NCI-H748 (cell line): ENCODE data around the gene USF2.

Experiments used
- DNase-seq: peaks from one replicate; lab custom pipeline; 2025; ENCODE audit not compliant: unreplicated experiment; lab: John Stamatoyannopoulos, UW

Gene USF2

DNA sequence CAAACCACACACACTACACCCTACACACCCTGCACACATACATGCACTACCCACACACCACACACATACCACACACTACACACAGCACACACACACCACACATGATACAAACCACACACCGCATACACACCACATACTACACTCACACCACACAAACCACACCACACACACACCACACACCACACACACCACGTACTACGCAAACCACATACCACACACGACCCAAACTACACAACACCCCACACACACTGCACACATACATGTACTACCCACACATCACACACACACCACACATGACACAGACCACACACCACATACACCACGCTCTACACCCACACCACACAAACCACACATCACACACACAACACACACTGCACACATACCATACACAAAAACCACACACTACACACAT, 29.8 kb downstream of the USF2 start:
- no peak for DNase-seq

DNA sequence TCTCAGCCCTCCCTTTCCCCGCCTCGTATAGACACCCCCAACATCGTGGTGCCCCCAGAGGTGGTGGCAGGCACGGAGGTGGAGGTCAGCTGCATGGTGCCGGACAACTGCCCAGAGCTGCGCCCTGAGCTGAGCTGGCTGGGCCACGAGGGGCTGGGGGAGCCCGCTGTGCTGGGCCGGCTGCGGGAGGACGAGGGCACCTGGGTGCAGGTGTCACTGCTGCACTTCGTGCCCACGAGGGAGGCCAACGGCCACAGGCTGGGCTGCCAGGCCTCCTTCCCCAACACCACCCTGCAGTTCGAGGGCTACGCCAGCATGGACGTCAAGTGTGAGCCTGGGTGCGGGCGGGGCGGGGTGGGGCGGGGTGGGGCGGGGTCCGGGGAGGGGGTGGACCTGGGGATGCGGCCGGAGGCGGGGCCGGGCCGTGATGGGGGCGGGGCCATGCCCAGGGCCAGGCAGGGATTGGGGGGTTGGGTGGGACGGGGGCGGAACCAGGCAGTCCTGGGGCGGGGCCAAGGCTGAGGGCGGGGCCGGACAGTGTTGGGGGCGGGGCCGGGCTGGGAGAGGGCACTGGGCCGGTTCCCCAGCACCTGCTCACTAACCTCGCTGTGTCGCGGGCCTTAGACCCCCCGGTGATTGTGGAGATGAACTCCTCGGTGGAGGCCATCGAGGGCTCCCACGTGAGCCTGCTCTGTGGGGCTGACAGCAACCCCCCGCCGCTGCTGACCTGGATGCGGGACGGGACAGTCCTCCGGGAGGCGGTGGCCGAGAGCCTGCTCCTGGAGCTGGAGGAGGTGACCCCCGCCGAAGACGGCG, 31.0 kb downstream of the USF2 start:
- no peak for DNase-seq

DNA sequence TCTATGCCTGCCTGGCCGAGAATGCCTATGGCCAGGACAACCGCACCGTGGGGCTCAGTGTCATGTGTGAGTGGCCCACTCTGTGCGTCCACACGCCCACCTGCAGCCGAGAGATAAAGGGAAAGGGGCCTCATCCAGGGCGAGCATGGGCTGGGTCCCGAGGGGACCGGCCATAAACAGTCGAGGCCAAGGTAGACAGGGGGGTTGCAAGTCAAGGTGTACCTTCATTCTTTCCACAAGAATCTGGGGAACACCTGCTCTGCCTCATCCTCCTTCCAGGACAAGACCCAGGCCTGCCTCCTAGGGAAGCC, 31.5 kb downstream of the USF2 start:
- DNase-seq: no peak

DNA sequence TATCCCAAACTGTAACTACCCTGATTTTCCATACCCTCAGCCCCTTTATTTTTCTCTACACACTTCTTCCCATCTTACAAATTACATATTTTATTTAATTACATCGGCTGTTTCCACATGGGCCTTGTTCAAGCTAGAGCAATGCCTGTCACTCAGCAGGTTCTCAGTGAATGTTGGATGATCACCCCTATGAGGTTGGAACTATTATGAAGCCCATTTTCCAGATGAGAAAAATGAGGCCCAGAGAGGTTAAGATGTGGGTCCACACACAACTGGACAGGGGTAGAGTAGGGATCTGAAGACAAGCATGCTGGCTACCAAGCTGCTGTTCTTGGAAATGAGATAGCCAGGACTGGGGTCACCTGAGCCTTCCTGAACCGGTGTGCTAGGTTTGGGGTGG, 33.2 kb downstream of the USF2 start:
- DNase-seq: no peak

DNA sequence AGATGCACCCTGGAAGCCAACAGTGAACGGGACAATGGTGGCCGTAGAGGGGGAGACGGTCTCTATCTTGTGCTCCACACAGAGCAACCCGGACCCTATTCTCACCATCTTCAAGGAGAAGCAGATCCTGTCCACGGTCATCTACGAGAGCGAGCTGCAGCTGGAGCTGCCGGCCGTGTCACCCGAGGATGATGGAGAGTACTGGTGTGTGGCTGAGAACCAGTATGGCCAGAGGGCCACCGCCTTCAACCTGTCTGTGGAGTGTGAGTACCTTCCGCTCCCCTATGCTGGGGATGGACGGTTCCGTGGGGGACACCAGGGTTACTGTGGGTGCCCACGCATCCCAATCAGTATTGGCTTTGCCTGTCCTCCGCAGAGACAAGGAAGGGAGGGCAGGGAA, 33.7 kb downstream of the USF2 start:
- DNase-seq: no peak

DNA sequence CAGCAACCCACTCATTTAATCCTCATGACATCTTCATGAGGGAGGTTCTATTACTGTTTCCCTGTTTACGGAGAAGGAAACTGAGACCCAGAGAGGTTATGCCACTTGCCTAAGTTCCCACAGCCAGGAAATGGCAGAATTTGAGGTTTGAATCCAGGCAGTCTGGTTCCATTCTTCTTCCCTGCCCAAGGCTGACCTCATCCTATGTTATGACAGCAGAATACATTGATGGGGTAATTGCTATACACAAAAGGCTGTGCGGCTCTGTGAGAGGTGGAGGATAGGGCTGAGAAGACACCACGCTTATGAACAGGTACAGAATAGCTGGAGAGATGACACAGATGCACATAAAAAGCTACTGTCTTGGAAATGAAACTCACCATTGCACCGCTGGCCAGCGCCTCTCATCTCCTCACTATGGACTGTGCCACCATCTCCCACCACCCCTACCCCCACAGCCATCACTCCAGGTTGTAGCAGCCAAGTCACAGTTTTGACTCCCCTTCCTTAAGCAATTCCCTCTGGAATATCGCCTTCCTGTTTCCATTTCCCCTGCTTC, 34.7 kb downstream of the USF2 start:
- no peak for DNase-seq

DNA sequence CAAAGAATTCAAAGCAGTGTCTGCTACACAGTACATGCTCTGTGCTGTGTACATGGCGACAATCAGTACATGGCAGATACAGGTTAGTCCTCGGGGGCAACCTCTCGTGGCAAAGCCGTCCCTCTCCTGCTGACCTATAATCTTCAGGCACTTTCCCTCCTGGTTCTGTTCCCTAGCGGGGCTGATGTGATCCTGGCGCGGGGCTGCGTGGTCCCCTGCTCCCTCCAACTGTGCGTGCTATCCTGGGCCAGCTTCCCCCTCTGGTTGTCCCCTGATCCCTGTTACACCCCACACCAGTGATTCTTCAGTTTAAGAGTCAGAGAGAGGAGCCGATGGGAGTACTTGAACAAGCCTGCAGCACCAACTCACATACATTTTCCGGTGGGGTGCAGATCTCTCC, 35.3 kb downstream of the USF2 start:
- no peak for DNase-seq

DNA sequence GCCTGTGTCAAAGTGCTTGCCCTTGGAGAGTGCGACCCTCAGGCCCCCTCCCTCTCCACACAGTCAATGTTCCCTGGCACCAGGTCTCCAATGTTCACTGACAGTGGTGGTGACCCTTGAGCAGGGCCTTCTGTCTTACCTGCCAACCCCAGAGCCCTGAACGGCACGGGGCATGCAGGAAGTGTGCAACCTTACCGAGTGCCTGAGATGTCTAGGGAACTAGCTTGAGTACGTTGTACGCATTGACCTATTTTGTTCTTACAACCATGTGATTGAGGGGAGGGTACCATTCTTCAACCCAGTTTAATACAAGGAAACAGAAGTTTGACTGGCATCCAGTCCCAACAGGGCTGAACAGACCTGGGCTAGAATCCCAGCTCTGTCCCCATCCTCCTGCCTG, 36.4 kb downstream of the USF2 start:
- DNase-seq: no peak

DNA sequence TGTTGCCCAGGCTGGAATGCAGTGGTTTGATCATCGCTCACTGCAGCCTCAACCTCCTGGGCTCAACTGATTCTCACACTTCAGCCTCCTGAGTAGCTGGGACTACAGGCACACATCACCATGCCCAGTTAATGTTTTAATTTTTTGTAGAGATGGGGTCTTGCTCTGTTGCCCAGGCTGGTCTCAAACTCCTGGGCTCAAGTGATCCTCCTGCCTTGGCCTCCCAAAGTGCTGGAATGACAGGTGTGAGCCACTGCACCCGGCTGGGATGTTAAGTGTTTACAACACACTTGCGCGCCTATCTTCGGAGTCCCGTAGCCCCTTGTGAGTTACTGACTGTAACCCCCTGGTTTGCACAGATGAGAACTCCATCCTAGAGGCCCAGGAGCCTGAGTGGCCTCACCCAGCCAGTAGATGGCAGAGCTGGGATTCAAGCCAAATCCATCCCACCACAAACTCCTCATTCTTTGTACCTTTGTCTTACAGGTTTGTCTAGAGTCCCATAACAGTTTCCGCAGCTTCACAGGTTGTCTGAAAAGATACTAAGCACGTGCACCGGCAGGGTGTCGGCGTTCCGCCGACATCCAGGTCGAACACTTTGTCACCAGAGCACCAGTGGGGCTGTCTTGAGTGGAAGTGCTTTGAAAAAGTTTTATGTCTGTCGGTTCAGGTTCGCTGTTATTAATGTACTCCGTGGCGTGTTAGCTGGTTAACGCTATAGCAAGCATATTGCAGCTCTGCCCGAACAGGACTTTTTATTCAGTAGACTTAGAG, 37.9 kb downstream of the USF2 start:
- peak; percentile 25 for DNase-seq

DNA sequence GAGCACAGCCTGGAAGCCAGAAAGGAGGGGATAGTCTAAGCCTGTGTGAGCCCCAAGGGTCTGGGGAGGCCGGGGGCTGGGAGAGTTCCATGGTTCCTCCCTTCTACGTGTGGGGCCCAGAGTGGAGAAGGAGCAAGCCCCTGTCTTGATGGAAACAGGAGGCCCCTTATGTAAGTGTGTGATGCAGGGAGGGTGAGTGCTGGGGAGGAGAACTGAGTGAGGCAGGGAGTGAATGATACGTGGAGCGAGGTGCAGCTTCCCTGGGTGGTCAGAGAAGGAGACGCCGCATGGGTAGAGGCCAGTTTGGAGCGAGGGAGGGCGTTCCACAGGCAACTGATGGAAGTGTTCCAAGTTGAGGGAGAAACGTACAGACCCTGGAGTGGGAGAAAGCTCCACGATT, 39.2 kb downstream of the USF2 start:
- DNase-seq: no peak

DNA sequence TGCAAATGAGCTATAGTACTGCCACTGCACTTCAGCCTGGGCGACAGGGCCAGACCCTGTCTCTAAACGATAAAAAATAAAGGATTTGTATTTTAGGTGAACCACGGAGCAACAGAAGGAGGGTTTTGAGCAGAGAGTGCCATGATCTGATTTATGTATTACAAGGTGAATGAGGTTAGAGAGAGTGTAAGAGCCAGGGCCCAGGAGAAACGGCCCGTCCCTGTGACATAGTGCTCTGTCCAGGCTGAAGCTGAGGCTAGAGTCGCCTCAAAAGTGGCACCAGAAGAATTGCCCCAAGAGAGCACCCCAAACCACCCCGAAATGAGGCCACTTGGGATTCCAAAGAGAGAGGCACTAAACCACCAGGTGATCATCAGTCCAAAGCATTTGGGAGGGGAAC, 40.1 kb downstream of the USF2 start:
- no peak for DNase-seq

DNA sequence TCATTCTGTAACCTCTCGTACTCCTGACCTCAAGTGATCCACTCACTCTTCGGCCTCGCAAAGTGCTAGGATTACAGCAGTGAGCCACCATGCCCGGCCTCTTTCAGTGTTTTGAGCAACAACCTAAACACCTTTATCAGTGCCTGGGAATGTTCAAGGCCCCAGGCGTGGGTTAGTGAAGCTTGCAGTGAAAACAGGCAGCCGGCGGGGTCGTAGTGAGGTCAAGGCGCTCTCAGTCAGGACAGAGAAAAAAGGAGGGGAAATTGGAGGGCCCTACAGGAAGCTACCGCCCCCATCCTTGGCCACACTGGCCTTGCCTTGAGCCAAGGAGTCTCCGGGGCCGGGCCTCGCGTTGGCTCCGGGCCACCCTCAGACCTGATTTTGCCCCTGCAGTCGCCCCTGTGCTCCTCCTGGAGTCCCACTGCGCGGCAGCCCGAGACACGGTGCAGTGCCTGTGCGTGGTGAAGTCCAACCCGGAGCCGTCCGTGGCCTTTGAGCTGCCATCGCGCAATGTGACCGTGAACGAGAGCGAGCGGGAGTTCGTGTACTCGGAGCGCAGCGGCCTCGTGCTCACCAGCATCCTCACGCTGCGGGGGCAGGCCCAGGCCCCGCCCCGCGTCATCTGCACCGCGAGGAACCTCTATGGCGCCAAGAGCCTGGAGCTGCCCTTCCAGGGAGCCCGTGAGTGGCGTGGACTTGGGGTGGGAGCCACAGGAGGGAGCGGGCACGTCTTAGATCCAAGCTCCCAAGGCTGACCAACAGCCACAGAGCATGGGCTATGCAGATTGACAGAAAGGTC, 40.9 kb downstream of the USF2 start:
- no peak for DNase-seq

DNA sequence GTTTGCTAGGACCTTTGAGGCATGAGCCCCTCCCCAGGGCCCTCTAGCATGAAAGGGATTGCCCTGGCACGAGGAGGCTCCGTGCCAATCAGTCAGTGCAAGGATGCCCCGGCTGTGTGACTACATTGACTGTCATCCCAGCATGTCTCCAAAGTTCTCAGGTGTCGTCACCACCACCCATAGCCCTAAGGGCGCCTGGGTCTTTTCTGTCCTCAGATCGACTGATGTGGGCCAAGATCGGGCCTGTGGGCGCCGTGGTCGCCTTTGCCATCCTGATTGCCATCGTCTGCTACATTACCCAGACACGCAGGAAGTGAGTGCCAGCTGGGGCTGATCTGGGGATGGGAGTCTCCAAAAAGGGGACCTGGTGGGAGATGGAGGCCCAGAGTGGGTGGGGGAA, 41.6 kb downstream of the USF2 start:
- no peak for DNase-seq

DNA sequence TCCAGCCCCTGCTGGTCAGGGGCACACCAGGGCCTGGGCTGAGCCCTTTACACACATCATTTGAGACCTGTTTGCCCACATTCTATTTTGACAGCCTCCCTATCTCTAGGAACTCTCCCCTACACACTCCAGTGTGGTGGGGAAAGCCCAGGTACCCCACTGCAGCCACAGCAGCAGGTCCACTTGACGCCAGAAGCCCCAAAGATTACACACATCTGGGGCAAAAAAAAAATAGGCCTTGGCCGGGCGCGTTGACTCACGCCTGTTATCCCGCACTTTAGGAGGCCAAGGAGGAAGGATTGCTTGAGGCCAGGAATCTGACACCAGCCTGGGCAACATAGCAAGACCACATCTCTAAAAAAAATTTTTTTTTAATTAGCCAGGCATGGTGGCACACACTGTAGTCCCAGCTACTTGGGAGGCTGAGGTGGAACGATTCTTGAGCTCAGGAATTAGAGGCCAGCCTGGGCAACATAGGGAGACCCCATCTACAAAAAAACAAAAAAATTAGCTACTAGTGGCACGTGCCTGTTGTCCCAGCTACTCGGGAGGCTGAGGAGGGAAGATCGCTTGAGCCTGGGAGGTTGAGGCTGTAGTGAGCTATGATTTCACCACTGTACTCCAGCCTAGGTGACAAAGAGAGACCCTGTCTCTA, 42.2 kb downstream of the USF2 start:
- no peak for DNase-seq

DNA sequence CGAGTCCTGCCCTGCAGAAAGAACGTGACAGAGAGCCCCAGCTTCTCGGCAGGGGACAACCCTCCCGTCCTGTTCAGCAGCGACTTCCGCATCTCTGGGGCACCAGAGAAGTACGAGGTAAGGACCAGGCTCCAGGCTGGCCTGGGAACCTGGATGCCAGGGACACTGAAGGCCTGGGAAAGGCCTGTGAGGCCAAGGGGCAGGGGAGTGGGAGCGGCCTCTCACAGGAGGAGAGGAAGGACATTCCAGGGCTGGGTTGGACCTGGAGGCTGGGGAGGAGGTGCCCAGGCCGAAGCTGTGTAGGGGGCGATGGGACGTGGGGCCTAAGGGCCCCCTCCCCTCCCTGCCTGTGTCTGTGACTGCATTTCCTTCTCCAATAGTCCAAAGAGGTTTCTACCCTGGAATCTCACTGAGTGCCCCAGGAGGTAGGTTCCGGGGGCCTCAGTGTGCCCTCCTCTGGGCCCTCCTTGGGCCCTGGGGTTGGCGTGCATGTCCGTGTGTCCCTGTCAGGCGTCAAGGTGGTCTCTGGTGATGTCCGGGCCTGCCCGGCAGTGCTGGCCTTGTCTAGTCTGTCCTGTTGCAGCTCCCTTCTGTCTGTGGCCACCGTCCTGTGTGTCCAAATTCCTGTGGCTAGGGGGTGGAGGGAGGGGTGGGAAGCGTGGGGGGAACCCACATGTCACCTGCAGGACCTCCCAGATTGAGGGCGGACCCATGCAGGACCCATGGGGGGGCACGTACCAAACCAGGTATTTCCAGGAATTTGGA, 43.3 kb downstream of the USF2 start:
- no peak for DNase-seq

DNA sequence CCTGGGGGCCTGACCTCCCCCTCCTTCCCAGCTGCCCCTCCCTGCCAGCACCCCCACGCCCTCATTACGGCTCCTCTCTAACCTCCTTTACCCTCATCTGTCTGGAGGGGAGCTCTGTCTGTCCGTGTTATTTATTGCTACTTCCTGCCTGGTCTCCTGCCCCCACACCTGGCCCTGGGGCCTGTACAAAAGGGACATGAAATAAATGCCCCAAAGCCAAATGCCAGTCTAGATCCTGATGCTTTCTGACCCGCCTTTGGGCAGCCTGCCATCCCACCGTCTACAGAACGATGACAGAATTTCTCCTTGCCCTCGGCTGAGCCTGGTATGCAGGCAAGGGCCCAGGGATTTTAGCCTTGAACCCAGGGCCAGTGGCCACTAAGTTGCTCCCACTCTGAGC, 44.8 kb downstream of the USF2 start:
- no peak for DNase-seq

DNA sequence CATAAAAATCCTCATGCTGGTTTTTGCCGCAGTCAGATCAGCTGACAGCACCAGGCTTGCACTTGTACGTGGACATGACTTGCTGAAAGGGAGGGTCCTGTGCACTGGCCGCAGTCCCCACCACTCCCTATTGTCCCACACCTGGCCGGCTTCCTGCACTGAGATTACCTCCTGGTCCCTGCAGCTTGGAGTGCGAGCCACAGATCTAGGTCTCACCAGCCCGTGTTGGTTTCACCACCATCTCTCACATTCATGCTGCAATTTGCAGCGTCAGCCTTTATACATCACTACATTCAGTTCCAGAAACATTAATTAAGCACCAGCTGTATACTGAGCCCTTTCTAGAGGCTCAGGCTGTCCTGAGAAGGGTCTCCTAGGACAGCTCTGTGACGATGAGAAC, 45.3 kb downstream of the USF2 start:
- DNase-seq: no peak

DNA sequence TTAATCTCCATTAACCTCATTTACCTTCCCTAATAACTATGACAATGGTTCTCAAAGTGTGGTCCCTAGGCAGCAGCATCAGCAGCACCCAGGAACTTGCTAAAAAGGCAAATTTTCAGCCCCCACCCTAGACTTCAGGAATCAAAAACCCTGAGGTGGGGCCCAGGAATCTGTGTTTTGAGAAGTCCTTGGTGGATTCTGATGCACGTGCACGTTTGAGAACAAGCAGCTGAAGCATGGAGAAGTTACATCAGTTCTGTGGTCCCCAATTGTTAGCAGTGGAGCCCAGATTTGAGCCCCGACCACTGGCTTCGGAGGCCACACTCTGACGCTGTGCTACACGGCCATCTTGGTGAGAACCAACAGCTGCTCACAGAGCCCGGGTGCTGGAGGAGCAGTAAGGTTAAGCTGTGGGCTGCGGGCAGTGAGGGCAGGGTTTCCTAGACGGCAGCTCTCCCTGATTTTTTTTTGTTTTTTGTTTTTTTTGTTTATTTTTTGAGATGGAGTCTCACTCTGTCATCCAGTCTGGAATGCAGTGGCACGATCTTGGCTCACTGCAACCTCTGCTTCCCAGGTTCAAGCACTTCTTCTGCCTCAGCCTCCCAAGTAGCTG, 46.2 kb downstream of the USF2 start:
- no peak for DNase-seq

DNA sequence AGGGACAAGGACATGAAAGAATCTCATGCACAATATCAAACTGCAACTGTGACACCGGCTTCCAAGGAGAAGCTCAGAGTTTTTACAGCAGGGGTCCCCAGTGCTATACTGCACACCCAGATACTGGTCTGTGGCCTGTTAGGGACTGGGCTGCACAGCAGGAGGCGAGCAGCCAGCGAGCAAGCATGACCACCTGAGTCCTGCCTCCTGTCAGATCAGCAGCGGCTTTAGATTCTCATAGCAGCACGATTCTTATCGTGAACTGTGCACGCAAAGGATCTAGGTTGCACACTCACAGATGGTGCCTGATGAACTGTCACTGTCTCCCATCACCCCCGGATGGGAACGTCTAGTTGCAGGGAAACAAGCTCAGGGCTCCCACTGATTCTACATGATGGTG, 47.1 kb downstream of the USF2 start:
- no peak for DNase-seq

DNA sequence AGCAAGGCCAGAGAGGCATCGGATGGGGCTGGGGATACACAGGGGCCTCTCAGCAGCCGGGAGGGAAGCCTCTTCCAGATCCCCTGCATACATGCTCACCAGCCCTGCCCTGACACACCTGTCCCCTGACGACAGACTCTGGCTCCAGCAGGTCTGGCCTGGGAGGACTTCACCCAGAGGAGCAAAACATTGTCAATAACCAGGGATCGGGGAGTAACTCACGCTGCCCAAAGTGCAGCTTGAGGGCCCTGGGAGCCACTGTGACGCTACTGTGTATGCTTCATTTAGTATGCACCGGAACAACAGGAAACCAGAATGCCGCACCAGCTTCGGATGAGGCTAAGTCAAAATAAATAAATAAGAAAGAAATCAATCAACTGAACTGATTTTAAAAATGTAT, 47.8 kb downstream of the USF2 start:
- DNase-seq: peak; percentile 34
